CD14-positive monocyte (primary cell): ENCODE data around the gene TMX1. TPM values are rescaled to one million over a fixed set of nuclear protein-coding genes. Genes with fewer than 3 reads are reported as not detected.

Experiments used
- DNase-seq, 3 donors: peaks; one replicate each; pipeline ENCODE4 v3.0.0-alpha.2; 2011 to 2022
- H2AFZ ChIP-seq: 2 replicates; pipeline ENCODE4 v1.6.0; 2012; ENCODE audit warnings: mild to moderate bottlenecking, low read depth, low read length, inconsistent platforms; ENCODE audit not compliant: insufficient read depth, poor library complexity, severe bottlenecking
- H3K27ac ChIP-seq, 2 donors: 1 replicate in 1 of 2; 2 replicates in 1 of 2; pipeline ENCODE4 v1.5.1; 2012 to 2013; ENCODE audit warnings: low read length in 2 of 2, control low read depth in 1 of 2, inconsistent platforms in 1 of 2, low read depth in 1 of 2, mild to moderate bottlenecking in 1 of 2
- H3K27me3 ChIP-seq, 2 donors: one replicate each; pipeline versions ENCODE4 v1.6.0 to v1.6.1; 2011 to 2013; ENCODE audit warnings: low read length in 2 of 2; ENCODE audit not compliant: control insufficient read depth in 2 of 2, insufficient read depth in 2 of 2
- H3K36me3 ChIP-seq, 2 donors: replicated peaks in 1 of 2; 1 replicate in 1 of 2; 2 replicates in 1 of 2; pipeline versions ENCODE4 v1.5.1 to v1.6.1; 2012 to 2013; ENCODE audit warnings: low read length in 2 of 2, control low read depth in 1 of 2, inconsistent platforms in 1 of 2, mild to moderate bottlenecking in 1 of 2; ENCODE audit not compliant: insufficient read depth in 2 of 2, control insufficient read depth in 1 of 2
- H3K4me1 ChIP-seq, 2 donors: 1 replicate in 1 of 2; 2 replicates in 1 of 2; pipeline versions ENCODE4 v1.5.1 to v1.6.1; 2012 to 2013; ENCODE audit warnings: low read length in 2 of 2, control low read depth in 1 of 2, inconsistent platforms in 1 of 2, mild to moderate bottlenecking in 1 of 2, moderate library complexity in 1 of 2; ENCODE audit not compliant: insufficient read depth in 2 of 2, control insufficient read depth in 1 of 2
- H3K4me2 ChIP-seq: replicated peaks from 2 replicates; pipeline ENCODE3; 2012; ENCODE audit warnings: low read length, moderate library complexity, mild to moderate bottlenecking; ENCODE audit not compliant: poor library complexity, severe bottlenecking; ENCODE audit errors: extremely low read depth
- H3K4me3 ChIP-seq, 3 experiments: fragments of 200-600 bp in 1 of 3; sonication (generic) in 1 of 3; replicated peaks in 1 of 3; 1 replicate in 2 of 3; 2 replicates in 1 of 3; pipeline ENCODE4 v1.5.1; 2011 to 2013; ENCODE audit warnings: low read length in 3 of 3, mild to moderate bottlenecking in 3 of 3, control low read depth in 2 of 3, low read depth in 2 of 3, inconsistent platforms in 1 of 3, moderate library complexity in 1 of 3
- H3K79me2 ChIP-seq: 2 replicates; pipeline ENCODE4 v1.6.0; 2012; ENCODE audit warnings: mild to moderate bottlenecking, control low read depth, inconsistent platforms, low read length, moderate library complexity; ENCODE audit not compliant: insufficient read depth
- H3K9ac ChIP-seq: 2 replicates; pipeline ENCODE4 v1.6.0; 2017; ENCODE audit warnings: low read length, mild to moderate bottlenecking; ENCODE audit not compliant: insufficient read depth, poor library complexity, severe bottlenecking
- H3K9me3 ChIP-seq, 2 donors: replicated peaks in 1 of 2; 1 replicate in 1 of 2; 2 replicates in 1 of 2; pipeline versions ENCODE4 v1.5.1 to v1.6.1; 2012 to 2013; ENCODE audit warnings: low read length in 2 of 2, control low read depth in 1 of 2; ENCODE audit not compliant: control insufficient read depth in 1 of 2, insufficient read depth in 1 of 2
- H4K20me1 ChIP-seq: 2 replicates; pipeline ENCODE4 v1.6.0; 2012; ENCODE audit warnings: mild to moderate bottlenecking, low read length, control low read depth, moderate library complexity; ENCODE audit not compliant: insufficient read depth
- H3K27ac Mint-ChIP-seq, 7 donors: one replicate each; pipeline ENCODE4 v1.8.0; 2020; ENCODE audit warnings: mild to moderate bottlenecking in 7 of 7, mixed read lengths in 7 of 7, moderate library complexity in 6 of 7, inconsistent platforms in 2 of 7
- H3K27me3 Mint-ChIP-seq, 3 donors: one replicate each; pipeline ENCODE4 v1.8.0; 2021 to 2022; ENCODE audit warnings: low read depth in 3 of 3, mild to moderate bottlenecking in 3 of 3, mixed read lengths in 3 of 3, moderate library complexity in 3 of 3, inconsistent platforms in 1 of 3
- H3K36me3 Mint-ChIP-seq, 2 donors: one replicate each; pipeline ENCODE4 v1.8.0; 2020; ENCODE audit warnings: mixed read lengths in 2 of 2, inconsistent platforms in 1 of 2, mild to moderate bottlenecking in 1 of 2
- H3K4me1 Mint-ChIP-seq: one replicate; pipeline ENCODE4 v1.8.0; 2020; ENCODE audit warnings: mild to moderate bottlenecking, mixed read lengths
- H3K4me3 Mint-ChIP-seq, 2 donors: one replicate each; pipeline ENCODE4 v1.8.0; 2020; ENCODE audit warnings: mild to moderate bottlenecking in 2 of 2, mixed read lengths in 2 of 2, moderate library complexity in 1 of 2
- H3K9me3 Mint-ChIP-seq, 7 donors: one replicate each; pipeline ENCODE4 v1.8.0; 2020 to 2022; ENCODE audit warnings: mixed read lengths in 7 of 7, mild to moderate bottlenecking in 6 of 7, moderate library complexity in 6 of 7, inconsistent platforms in 2 of 7
- WGBS: methylation state at CpG from one replicate; pipeline ENCODE4 v1.1.5; 2013; ENCODE audit warnings: missing lambda C conversion rate; ENCODE audit not compliant: insufficient coverage; 5-methylcytosine and 5-hydroxymethylcytosine counted together
- intact Hi-C, 2 donors: fragments of 100-400 bp; cut with micrococcal nuclease; formaldehyde crosslinking; loops; one replicate each; pipeline versions ENCODE4 v1.15.0 to v1.15.1; 2023
- polyA plus RNA-seq, 3 donors: library from polyadenylated mRNA; depleted of rRNA in 1 of 3; unstranded in 2 of 3; stranded (reverse) in 1 of 3; fragments of 300-500 nt in 2 of 3; fragments of >200 nt in 1 of 3; fragmentation: Illumina TruSeq in 2 of 3; gene quantifications; 1 replicate in 2 of 3; 2 replicates in 1 of 3; pipeline ENCODE4 v1.2.3, GENCODE V29; 2012 to 2021
- TF ChIP-seq, protein P1 (sequence below): fragments of 200-600 bp; IDR thresholded peaks from one replicate; pipeline ENCODE4 v1.8.0; 2022; ENCODE audit warnings: antibody characterized with exemption, mild to moderate bottlenecking

TMX1 gene
- polyA plus RNA-seq, 3 donors, result 9.7 to 76.8 (median 62.6) TPM

DNA sequence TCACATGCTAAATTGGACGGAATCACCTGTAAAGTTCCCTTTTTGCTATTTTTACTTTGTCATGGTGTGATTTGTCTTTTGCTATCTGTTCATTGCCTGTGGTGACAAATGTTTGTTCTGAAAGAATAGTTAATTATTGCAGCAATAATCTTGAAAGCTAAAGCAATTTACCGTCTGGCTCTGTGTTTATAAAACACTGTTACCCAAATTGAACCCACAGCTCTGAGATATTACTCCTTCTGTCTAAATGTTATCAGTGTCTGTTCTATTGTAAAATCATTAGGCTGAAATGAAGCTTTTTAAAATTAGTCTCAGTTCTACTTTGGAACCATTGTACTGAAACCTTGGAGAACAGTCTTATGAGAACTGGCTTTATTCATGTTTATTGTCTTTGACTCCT, 42.5 kb downstream of the TMX1 start:
- no peak overlapping the region for H3K27ac ChIP-seq
- TF ChIP-seq, protein P1, sequence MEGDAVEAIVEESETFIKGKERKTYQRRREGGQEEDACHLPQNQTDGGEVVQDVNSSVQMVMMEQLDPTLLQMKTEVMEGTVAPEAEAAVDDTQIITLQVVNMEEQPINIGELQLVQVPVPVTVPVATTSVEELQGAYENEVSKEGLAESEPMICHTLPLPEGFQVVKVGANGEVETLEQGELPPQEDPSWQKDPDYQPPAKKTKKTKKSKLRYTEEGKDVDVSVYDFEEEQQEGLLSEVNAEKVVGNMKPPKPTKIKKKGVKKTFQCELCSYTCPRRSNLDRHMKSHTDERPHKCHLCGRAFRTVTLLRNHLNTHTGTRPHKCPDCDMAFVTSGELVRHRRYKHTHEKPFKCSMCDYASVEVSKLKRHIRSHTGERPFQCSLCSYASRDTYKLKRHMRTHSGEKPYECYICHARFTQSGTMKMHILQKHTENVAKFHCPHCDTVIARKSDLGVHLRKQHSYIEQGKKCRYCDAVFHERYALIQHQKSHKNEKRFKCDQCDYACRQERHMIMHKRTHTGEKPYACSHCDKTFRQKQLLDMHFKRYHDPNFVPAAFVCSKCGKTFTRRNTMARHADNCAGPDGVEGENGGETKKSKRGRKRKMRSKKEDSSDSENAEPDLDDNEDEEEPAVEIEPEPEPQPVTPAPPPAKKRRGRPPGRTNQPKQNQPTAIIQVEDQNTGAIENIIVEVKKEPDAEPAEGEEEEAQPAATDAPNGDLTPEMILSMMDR, result no peak
- no peaks in the 10 kb centered on the region for H4K20me1 ChIP-seq
- no peak overlapping the region for H2AFZ ChIP-seq
- no peak overlapping the region for H3K4me2 ChIP-seq
- H3K9ac ChIP-seq, result no peak overlapping the region
- Mint-ChIP-seq H3K4me3 (no peak overlapping the region), H3K9me3 (no peaks in the 10 kb centered on the region), H3K27ac (no peak overlapping the region), H3K36me3 (peaks cover 0 to 6% of the 10 kb centered on the region in 2 donors), H3K27me3 (peaks cover 0 to 2% (median 2%) of the 10 kb centered on the region in 3 donors), H3K4me1 (peaks cover 8% of the 10 kb centered on the region)
- no peaks in the 10 kb centered on the region for H3K9me3 ChIP-seq
- no peak overlapping the region for H3K4me3 ChIP-seq
- no peaks in the 10 kb centered on the region for H3K79me2 ChIP-seq
- H3K27me3 ChIP-seq, result no peaks in the 10 kb centered on the region
- intact Hi-C loops, result loop anchor here in 1 of 2 donors (10.0 kb wide), 1 partner anchor 492 kb away; no protein-coding TSS in a partner anchor
- no peaks in the 10 kb centered on the region for H3K36me3 ChIP-seq
- H3K4me1 ChIP-seq, result peaks cover 4% of the 10 kb centered on the region in 2 donors
- no peak for DNase-seq
- WGBS, result no CpG with 5 or more reads among the region's 2 CpGs

DNA sequence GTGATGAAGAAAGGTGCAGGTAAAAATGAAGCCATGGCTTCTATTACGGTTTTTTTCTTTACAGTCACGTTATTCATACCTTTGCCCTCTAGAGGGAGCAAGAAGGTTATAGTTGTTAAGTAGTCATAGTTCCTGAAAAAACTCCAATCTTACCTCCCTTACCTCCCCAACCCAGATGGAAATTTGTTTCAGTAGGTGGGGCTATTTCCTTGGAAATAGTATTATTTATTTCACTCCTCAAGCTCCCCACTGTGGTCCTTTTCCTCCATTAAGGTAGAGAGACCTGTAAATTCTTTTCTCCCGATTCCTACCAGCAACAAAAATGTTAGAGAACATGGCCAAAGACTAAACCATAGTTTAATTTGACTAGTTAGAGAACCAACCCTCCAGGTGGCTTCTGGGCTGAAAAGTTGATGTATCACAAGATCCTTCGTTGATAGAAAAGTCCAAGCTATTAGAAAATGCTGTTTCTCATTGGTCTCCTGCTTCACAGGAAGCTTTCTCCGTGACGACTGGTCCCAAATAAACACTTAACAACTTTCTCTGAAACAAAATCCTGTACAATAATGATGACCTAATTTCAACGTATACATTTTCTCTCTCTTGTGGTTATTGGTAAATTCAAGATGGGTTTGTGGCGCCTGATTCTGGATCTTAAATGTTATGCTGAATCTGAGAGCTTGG, 43.5 kb downstream of the TMX1 start:
- Histone ChIP-seq H3K9me3 (no peaks in the 10 kb centered on the region), H4K20me1 (no peaks in the 10 kb centered on the region), H3K9ac (no peak overlapping the region), H3K4me2 (no peak overlapping the region), H3K27ac (no peak overlapping the region), H2AFZ (no peak overlapping the region), H3K4me3 (no peak overlapping the region), H3K36me3 (no peaks in the 10 kb centered on the region), H3K79me2 (no peaks in the 10 kb centered on the region), H3K4me1 (no peaks in the 10 kb centered on the region), H3K27me3 (no peaks in the 10 kb centered on the region)
- Mint-ChIP-seq H3K9me3 (no peaks in the 10 kb centered on the region), H3K4me3 (no peak overlapping the region), H3K27me3 (peaks cover 0 to 2% (median 2%) of the 10 kb centered on the region in 3 donors), H3K27ac (no peak overlapping the region), H3K4me1 (no peaks in the 10 kb centered on the region), H3K36me3 (peaks cover 4 to 6% of the 10 kb centered on the region in 2 donors)
- WGBS, result 70% methylated on average over 2 of the region's 8 CpGs
- peak; percentile 20 to 52 (median 46) for DNase-seq
- intact Hi-C loops, result loop anchor here in 1 of 2 donors (10.0 kb wide), 1 partner anchor 491 kb away; no protein-coding TSS in a partner anchor
- TF ChIP-seq, protein P1, result peak; percentile 78
